SK-N-SH treated with all-trans-retinoic acid at 6 μM for 48 hours (cell line): ENCODE results near the gene PPBP.

Experiments used
- ATAC-seq: fragments of 200-7000 bp; cut with Tn5 transposase; 3 replicates; pipeline ENCODE4 v1.9.1; 2020; ENCODE audit warnings: mild to moderate bottlenecking, moderate library complexity
- ARNTL ChIP-seq: fragments of 450-650 bp; formaldehyde crosslinking; IDR thresholded peaks from 2 replicates; pipeline ENCODE4 v1.5.0; 2020; ENCODE audit warnings: low read depth, mild to moderate bottlenecking, moderate library complexity, borderline replicate concordance
- BACH2 ChIP-seq: fragments of 250-450 bp; sonication (Bioruptor Pico); IDR thresholded peaks from 2 replicates; pipeline ENCODE4 v1.9.0; 2021; ENCODE audit warnings: mild to moderate bottlenecking, borderline replicate concordance
- CREB5 ChIP-seq: fragments of 250-450 bp; sonication (Bioruptor Pico); IDR thresholded peaks from 2 replicates; pipeline ENCODE4 v1.5.1; 2020; ENCODE audit warnings: low read depth, mild to moderate bottlenecking, moderate library complexity
- CSDC2 ChIP-seq: fragments of 250-450 bp; sonication (Bioruptor Pico); IDR thresholded peaks from 2 replicates; pipeline ENCODE4 v1.5.0; 2020; ENCODE audit warnings: mild to moderate bottlenecking, moderate library complexity
- CSRNP3 ChIP-seq: fragments of 250-450 bp; sonication (Bioruptor Pico); IDR thresholded peaks from 2 replicates; pipeline ENCODE4 v1.5.1; 2021; ENCODE audit warnings: mild to moderate bottlenecking, moderate library complexity
- OSR1 ChIP-seq: fragments of 250-450 bp; sonication (Bioruptor Pico); IDR thresholded peaks from 2 replicates; pipeline ENCODE4 v1.8.0; 2022; ENCODE audit warnings: moderate library complexity, mild to moderate bottlenecking, inconsistent platforms
- PATZ1 ChIP-seq: fragments of 250-450 bp; sonication (Bioruptor Pico); IDR thresholded peaks from 2 replicates; pipeline ENCODE4 v1.8.0; 2020; ENCODE audit warnings: mild to moderate bottlenecking, moderate library complexity, borderline replicate concordance
- POU6F1 ChIP-seq: fragments of 250-450 bp; sonication (Bioruptor Pico); IDR thresholded peaks from 2 replicates; pipeline ENCODE4 v1.8.0; 2021; ENCODE audit warnings: low read depth, mild to moderate bottlenecking, moderate library complexity, borderline replicate concordance
- TOX ChIP-seq: fragments of 250-450 bp; sonication (Bioruptor Pico); IDR thresholded peaks from 2 replicates; pipeline ENCODE4 v1.8.0; 2021; ENCODE audit warnings: mild to moderate bottlenecking, moderate library complexity, borderline replicate concordance
- TSHZ2 ChIP-seq: fragments of 250-450 bp; sonication (Bioruptor Pico); IDR thresholded peaks from 2 replicates; pipeline ENCODE4 v1.5.0; 2020; ENCODE audit warnings: mild to moderate bottlenecking, moderate library complexity
- ZC3H10 ChIP-seq: fragments of 250-450 bp; sonication (Bioruptor Pico); IDR thresholded peaks from 2 replicates; pipeline ENCODE4 v1.5.1; 2021; ENCODE audit warnings: mild to moderate bottlenecking, moderate library complexity
- ZFP30 ChIP-seq: fragments of 450-650 bp; formaldehyde crosslinking; IDR thresholded peaks from 2 replicates; pipeline ENCODE4 v1.5.0; 2022; ENCODE audit warnings: mild to moderate bottlenecking, moderate library complexity
- ZNF565 ChIP-seq: fragments of 450-650 bp; formaldehyde crosslinking; conservative IDR thresholded peaks from 2 replicates; pipeline ENCODE4 v1.5.0; 2020; ENCODE audit warnings: low read depth, mild to moderate bottlenecking, moderate library complexity
- ZNF70 ChIP-seq: fragments of 450-650 bp; formaldehyde crosslinking; IDR thresholded peaks from 2 replicates; pipeline ENCODE4 v1.5.0; 2020; ENCODE audit warnings: mild to moderate bottlenecking, moderate library complexity

Gene PPBP

GRCh38 chr4:73974352-73974751, 13.6 kb downstream of the PPBP start (continued):
- TF ChIP-seq CSRNP3 (no peak), BACH2 (no peak), OSR1 (CRISPR knock-in tag) (no peak), ARNTL (no peak), POU6F1 (no peak), TOX (no peak), ZNF70 (CRISPR knock-in tag) (no peak)

- TF ChIP-seq PATZ1 (CRISPR knock-in tag) (no peak), ZNF565 (CRISPR knock-in tag) (no peak), TSHZ2 (CRISPR knock-in tag) (no peak), TOX (no peak), ZNF70 (CRISPR knock-in tag) (no peak)
- ATAC-seq, result no peak
Observed at GRCh38 chr4:73970945-73971344, 17.0 kb downstream of the PPBP start.

GRCh38 chr4:73970011-73970410, 18.0 kb downstream of the PPBP start:
- ATAC-seq, result no peak
- no peak for TF ChIP-seq PATZ1 (CRISPR knock-in tag)
- TF ChIP-seq CREB5 (CRISPR knock-in tag), result no peak
- no peak for TF ChIP-seq CSDC2 (CRISPR knock-in tag)
- TF ChIP-seq POU6F1, result no peak
- no peak for TF ChIP-seq ZC3H10
- TF ChIP-seq BACH2, result no peak

- TF ChIP-seq BACH2 (no peak), ZFP30 (CRISPR knock-in tag) (no peak), ZNF565 (CRISPR knock-in tag) (no peak)
- no peak for ATAC-seq
Observed at GRCh38 chr4:73967866-73968265, 20.1 kb downstream of the PPBP start.
